HepG2 (cell line): ENCODE measurements around the gene ST3GAL2. TPM values are rescaled to one million over a fixed set of nuclear protein-coding genes. Genes with fewer than 3 reads are reported as not detected.

Source experiments
- EED ChIP-seq: sonication (generic); formaldehyde crosslinking; IDR thresholded peaks from 2 replicates; pipeline ENCODE4 v1.5.0; 2020; ENCODE audit warnings: mild to moderate bottlenecking, missing genetic modification reagents
- ELF3 ChIP-seq: IDR thresholded peaks from 2 replicates; pipeline ENCODE4 v1.6.1; 2016; ENCODE audit warnings: missing genetic modification reagents, missing compliant biosample characterization
- HNRNPK ChIP-seq: fragments of 200-400 bp; formaldehyde crosslinking; IDR thresholded peaks from 2 replicates; pipeline ENCODE4 v1.6.1; 2018; ENCODE audit warnings: low read length, low read depth, moderate library complexity, mild to moderate bottlenecking; ENCODE audit not compliant: poor library complexity, severe bottlenecking
- MEF2D ChIP-seq: sonication (generic); formaldehyde crosslinking; IDR thresholded peaks from 2 replicates; pipeline ENCODE4 v1.5.1; 2020; ENCODE audit warnings: mild to moderate bottlenecking, missing genetic modification reagents
- MEIS1 ChIP-seq: sonication (generic); formaldehyde crosslinking; IDR thresholded peaks from 2 replicates; pipeline ENCODE4 v1.9.0; 2021; ENCODE audit warnings: mild to moderate bottlenecking, missing genetic modification reagents, moderate library complexity, borderline replicate concordance
- MIXL1 ChIP-seq: IDR thresholded peaks from 2 replicates; pipeline ENCODE4 v1.6.1; 2016
- PAWR ChIP-seq: sonication (generic); formaldehyde crosslinking; IDR thresholded peaks from 2 replicates; pipeline ENCODE4 v1.4.0; 2020; ENCODE audit warnings: missing genetic modification reagents, mild to moderate bottlenecking, borderline replicate concordance
- RXRA ChIP-seq: sonication (generic); formaldehyde crosslinking; IDR thresholded peaks from 2 replicates; pipeline ENCODE4 v1.5.1; 2020; ENCODE audit warnings: missing genetic modification reagents
- SPEN ChIP-seq: sonication (generic); formaldehyde crosslinking; IDR thresholded peaks from 2 replicates; pipeline ENCODE4 v1.5.1; 2020; ENCODE audit warnings: low read depth, mild to moderate bottlenecking, missing genetic modification reagents
- SRY ChIP-seq: sonication (generic); formaldehyde crosslinking; IDR thresholded peaks from 2 replicates; pipeline ENCODE4 v1.8.0; 2022; ENCODE audit warnings: mild to moderate bottlenecking, missing genetic modification reagents
- SSRP1 ChIP-seq: IDR thresholded peaks from 2 replicates; pipeline ENCODE4 v1.6.1; 2016; ENCODE audit warnings: control low read depth
- STAG1 ChIP-seq: sonication (generic); formaldehyde crosslinking; IDR thresholded peaks from 2 replicates; pipeline ENCODE4 v1.4.0; 2020; ENCODE audit warnings: missing genetic modification reagents
- ZBTB38 ChIP-seq: sonication (generic); formaldehyde crosslinking; IDR thresholded peaks from 2 replicates; pipeline ENCODE4 v1.5.1; 2020; ENCODE audit warnings: mild to moderate bottlenecking, missing genetic modification reagents
- ZFY ChIP-seq: sonication (generic); formaldehyde crosslinking; IDR thresholded peaks from 2 replicates; pipeline ENCODE4 v1.4.0; 2020; ENCODE audit warnings: missing genetic modification reagents
- ZNF232 ChIP-seq: sonication (generic); formaldehyde crosslinking; IDR thresholded peaks from 2 replicates; pipeline ENCODE4 v1.4.0; 2020; ENCODE audit warnings: missing genetic modification reagents, borderline replicate concordance
- ZNF263 ChIP-seq: sonication (generic); formaldehyde crosslinking; IDR thresholded peaks from 2 replicates; pipeline ENCODE4 v1.4.0; 2020; ENCODE audit warnings: missing genetic modification reagents
- ZNF274 ChIP-seq: sonication (generic); formaldehyde crosslinking; IDR thresholded peaks from 2 replicates; pipeline ENCODE4 v1.5.1; 2020; ENCODE audit warnings: mild to moderate bottlenecking, missing genetic modification reagents
- ZNF296 ChIP-seq: sonication (generic); formaldehyde crosslinking; conservative IDR thresholded peaks from 2 replicates; pipeline ENCODE4 v1.5.0; 2020; ENCODE audit warnings: mild to moderate bottlenecking, missing genetic modification reagents
- ZNF414 ChIP-seq: sonication (generic); formaldehyde crosslinking; IDR thresholded peaks from 2 replicates; pipeline ENCODE4 v1.5.0; 2020; ENCODE audit warnings: missing genetic modification reagents
- ZNF44 ChIP-seq: sonication (generic); formaldehyde crosslinking; IDR thresholded peaks from 2 replicates; pipeline ENCODE4 v1.5.1; 2020; ENCODE audit warnings: mild to moderate bottlenecking, missing genetic modification reagents
- ZNF451 ChIP-seq: sonication (generic); formaldehyde crosslinking; IDR thresholded peaks from 2 replicates; pipeline ENCODE4 v1.5.0; 2020; ENCODE audit warnings: mild to moderate bottlenecking, missing genetic modification reagents
- ZNF543 ChIP-seq: sonication (generic); formaldehyde crosslinking; IDR thresholded peaks from 2 replicates; pipeline ENCODE4 v1.4.0; 2020; ENCODE audit warnings: mild to moderate bottlenecking, missing genetic modification reagents
- ZNF772 ChIP-seq: sonication (generic); formaldehyde crosslinking; IDR thresholded peaks from 2 replicates; pipeline ENCODE4 v1.5.0; 2020; ENCODE audit warnings: mild to moderate bottlenecking, missing genetic modification reagents
- ZNF782 ChIP-seq: sonication (generic); formaldehyde crosslinking; IDR thresholded peaks from 2 replicates; pipeline ENCODE4 v1.4.0; 2020; ENCODE audit warnings: missing genetic modification reagents, mild to moderate bottlenecking, borderline replicate concordance
- ZNF839 ChIP-seq: sonication (generic); formaldehyde crosslinking; IDR thresholded peaks from 2 replicates; pipeline ENCODE4 v1.4.0; 2020; ENCODE audit warnings: missing genetic modification reagents, mild to moderate bottlenecking, borderline replicate concordance
- ZSCAN31 ChIP-seq: sonication (generic); formaldehyde crosslinking; IDR thresholded peaks from 2 replicates; pipeline ENCODE4 v1.5.0; 2020; ENCODE audit warnings: low read depth, mild to moderate bottlenecking, missing genetic modification reagents
- ZZZ3 ChIP-seq: sonication (generic); formaldehyde crosslinking; IDR thresholded peaks from 2 replicates; pipeline ENCODE4 v1.4.0; 2020; ENCODE audit warnings: missing genetic modification reagents, mild to moderate bottlenecking, borderline replicate concordance
- polyA plus RNA-seq, 8 experiments: library from polyadenylated mRNA; depleted of rRNA in 3 of 8; stranded (reverse) in 7 of 8; unstranded in 1 of 8; fragments of >200 nt; fragmentation: Illumina TruSeq in 4 of 8; extraction: Trizol in 4 of 8; gene quantifications; 2 replicates each; pipeline versions ENCODE4 v1.2.1 to v1.2.3, GENCODE V29; 2011 to 2016; ENCODE audit warnings: low read depth in 4 of 8, missing spikeins in 1 of 8, mixed read lengths in 1 of 8; ENCODE audit not compliant: insufficient read depth in 1 of 8
- total RNA-seq, 5 experiments: library from RNA; depleted of rRNA; stranded (reverse); fragments of >200 nt; fragmentation: Illumina TruSeq; extraction: Trizol; gene quantifications; 2 replicates each; pipeline ENCODE4 v1.2.3, GENCODE V29; 2016; ENCODE audit warnings: low read depth in 1 of 5
- TF ChIP-seq, protein P1 (sequence below): sonication (generic); formaldehyde crosslinking; IDR thresholded peaks from 2 replicates; pipeline ENCODE4 v1.4.0; 2020; ENCODE audit warnings: missing genetic modification reagents
- TF ChIP-seq, protein P2 (sequence below): sonication (generic); formaldehyde crosslinking; IDR thresholded peaks from 2 replicates; pipeline ENCODE4 v1.5.0; 2020; ENCODE audit warnings: missing genetic modification reagents
- TF ChIP-seq, protein P3 (sequence below): sonication (generic); formaldehyde crosslinking; IDR thresholded peaks from 2 replicates; pipeline ENCODE4 v1.8.1; 2023; ENCODE audit warnings: mild to moderate bottlenecking, inconsistent platforms, moderate library complexity, missing genetic modification reagents, borderline replicate concordance

Gene ST3GAL2
- total and polyA plus RNA-seq, 2 of the 13 experiments (the other 11 are each of a cell fraction or from before 2014, with no cell fraction given), result 16.3 to 24.9 TPM

DNA sequence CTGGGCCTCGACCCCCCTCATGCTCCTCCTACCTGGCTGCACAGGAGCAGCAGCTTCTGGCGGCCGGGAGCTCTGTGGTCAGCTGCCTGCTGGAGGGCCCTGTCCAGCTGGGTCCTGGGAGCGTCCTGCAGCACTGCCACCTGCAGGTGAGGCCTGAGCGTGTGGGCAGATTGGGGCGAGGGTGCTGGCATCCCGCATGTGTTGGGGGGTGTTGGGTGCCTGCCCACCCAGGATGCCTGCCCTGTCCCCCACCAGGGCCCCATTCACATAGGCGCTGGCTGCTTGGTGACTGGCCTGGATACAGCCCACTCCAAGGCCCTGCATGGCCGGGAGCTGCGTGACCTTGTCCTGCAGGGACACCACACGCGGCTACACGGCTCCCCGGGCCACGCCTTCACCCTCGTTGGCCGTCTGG is 32.0 kb upstream of the ST3GAL2 start (continued):
- TF ChIP-seq MEIS1 (peak; percentile 92; the same call in 1 of the 2 replicates), SSRP1 (CRISPR knock-in tag) (peak; percentile 78; the same call in 1 of the 2 replicates), ZNF543 (CRISPR knock-in tag) (no peak), ZZZ3 (CRISPR knock-in tag) (peak; percentile 65; the same call in 1 of the 2 replicates), ELF3 (CRISPR knock-in tag) (peak; percentile 48; the same call in 1 of the 2 replicates), ZSCAN31 (CRISPR knock-in tag) (0 out of 2 replicates have a peak, but pooled peaks have one; percentile 49), ZNF772 (CRISPR knock-in tag) (peak; percentile 44; the same call in 1 of the 2 replicates), ZNF44 (CRISPR knock-in tag) (peak; percentile 77; the same call in 1 of the 2 replicates), ZNF296 (CRISPR knock-in tag) (peak; percentile 97; the same call in 1 of the 2 replicates), HNRNPK (peak; percentile 76), STAG1 (CRISPR knock-in tag) (peak; percentile 99), ZNF414 (CRISPR knock-in tag) (no peak), SRY (CRISPR knock-in tag) (0 out of 2 replicates have a peak, but pooled peaks have one; percentile 47), ZNF451 (0 out of 2 replicates have a peak, but pooled peaks have one; percentile 32), MIXL1 (CRISPR knock-in tag) (0 out of 2 replicates have a peak, but pooled peaks have one; percentile 29), MEF2D (CRISPR knock-in tag) (peak; percentile 48; the same call in 1 of the 2 replicates), EED (CRISPR knock-in tag) (no peak), ZNF263 (peak; percentile 58; the same call in 1 of the 2 replicates), ZFY (peak; percentile 61; the same call in 1 of the 2 replicates), ZNF232 (CRISPR knock-in tag) (0 out of 2 replicates have a peak, but pooled peaks have one; percentile 21), SPEN (CRISPR knock-in tag) (0 out of 2 replicates have a peak, but pooled peaks have one; percentile 28), ZBTB38 (peak; percentile 93), ZNF782 (CRISPR knock-in tag) (peak; percentile 89), ZNF274 (CRISPR knock-in tag) (peak; percentile 47; the same call in 1 of the 2 replicates), PAWR (0 out of 2 replicates have a peak, but pooled peaks have one; percentile 90), ZNF839 (CRISPR knock-in tag) (peak; percentile 82; the same call in 1 of the 2 replicates), RXRA (CRISPR knock-in tag) (peak; percentile 64)
- TF ChIP-seq, protein P1, sequence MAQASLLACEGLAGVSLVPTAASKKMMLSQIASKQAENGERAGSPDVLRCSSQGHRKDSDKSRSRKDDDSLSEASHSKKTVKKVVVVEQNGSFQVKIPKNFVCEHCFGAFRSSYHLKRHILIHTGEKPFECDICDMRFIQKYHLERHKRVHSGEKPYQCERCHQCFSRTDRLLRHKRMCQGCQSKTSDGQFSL (CRISPR knock-in tag), result peak; percentile 85
- TF ChIP-seq, protein P2, sequence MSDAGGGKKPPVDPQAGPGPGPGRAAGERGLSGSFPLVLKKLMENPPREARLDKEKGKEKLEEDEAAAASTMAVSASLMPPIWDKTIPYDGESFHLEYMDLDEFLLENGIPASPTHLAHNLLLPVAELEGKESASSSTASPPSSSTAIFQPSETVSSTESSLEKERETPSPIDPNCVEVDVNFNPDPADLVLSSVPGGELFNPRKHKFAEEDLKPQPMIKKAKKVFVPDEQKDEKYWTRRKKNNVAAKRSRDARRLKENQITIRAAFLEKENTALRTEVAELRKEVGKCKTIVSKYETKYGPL (CRISPR knock-in tag), result no peak
- TF ChIP-seq, protein P3, sequence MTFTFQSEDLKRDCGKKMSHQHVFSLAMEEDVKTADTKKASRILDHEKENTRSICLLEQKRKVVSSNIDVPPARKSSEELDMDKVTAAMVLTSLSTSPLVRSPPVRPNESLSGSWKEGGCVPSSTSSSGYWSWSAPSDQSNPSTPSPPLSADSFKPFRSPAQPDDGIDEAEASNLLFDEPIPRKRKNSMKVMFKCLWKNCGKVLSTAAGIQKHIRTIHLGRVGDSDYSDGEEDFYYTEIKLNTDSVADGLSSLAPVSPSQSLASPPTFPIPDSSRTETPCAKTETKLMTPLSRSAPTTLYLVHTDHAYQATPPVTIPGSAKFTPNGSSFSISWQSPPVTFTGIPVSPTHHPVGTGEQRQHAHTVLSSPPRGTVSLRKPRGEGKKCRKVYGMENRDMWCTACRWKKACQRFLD (CRISPR knock-in tag), result 0 out of 2 replicates have a peak, but pooled peaks have one; percentile 13
